Measurements from ENCODE around the gene CAPN9. TPM values are rescaled to one million over a fixed set of nuclear protein-coding genes. Genes with fewer than 3 reads are reported as not detected.

Gene CAPN9
- total and polyA plus RNA-seq, 4 experiments from 2014 or later: 0.24 TPM; not detected in 3

DNA sequence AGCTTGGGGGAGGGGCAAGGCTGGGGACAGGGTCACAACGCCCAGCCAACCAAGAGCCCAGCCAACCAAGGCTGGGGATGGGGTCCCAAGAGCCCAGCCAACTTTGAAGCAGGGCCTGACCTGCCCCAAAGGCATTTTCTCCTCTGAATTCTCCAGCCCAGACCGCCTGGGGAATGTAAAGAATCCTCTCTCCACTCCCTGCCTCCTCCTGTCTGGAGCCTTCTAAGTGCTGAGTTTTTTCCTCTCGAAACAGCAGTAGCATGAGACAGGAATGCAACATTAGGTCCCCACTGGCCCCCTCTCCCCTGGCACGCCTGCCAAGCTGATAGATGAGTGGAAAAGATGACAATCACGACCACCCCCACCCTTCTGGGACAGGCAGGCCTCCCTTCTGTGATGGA is 104.1 kb downstream of the CAPN9 start:
- no peaks in the 10 kb centered on the region for H3K4me1 Mint-ChIP-seq
- no peaks in the 10 kb centered on the region for H3K27me3 ChIP-seq (ENCODE audit: insufficient read depth, low read length)
- no peaks in the 10 kb centered on the region for H3K36me3 ChIP-seq (ENCODE audit: insufficient read depth, low read length)
- CTCF ChIA-PET (ENCODE audit: partially characterized antibody): no interaction called here
- POLR2A ChIA-PET (ENCODE audit: partially characterized antibody): no interaction called here
- no peaks in the 10 kb centered on the region for H3K27me3 Mint-ChIP-seq
- no peak for DNase-seq
- no peaks in the 10 kb centered on the region for H3K9me3 Mint-ChIP-seq
- H3K9me3 ChIP-seq (ENCODE audit: control insufficient read depth in 1 of 2, low read length in 2 of 2): no peaks in the 10 kb centered on the region
- no peak overlapping the region for H3K27ac ChIP-seq (ENCODE audit: low read depth, low read length)
- H3K4me3 Mint-ChIP-seq: no peak overlapping the region
- peaks cover 6 to 15% of the 10 kb centered on the region in 2 donors for H3K36me3 Mint-ChIP-seq
- no peak overlapping the region for H3K27ac Mint-ChIP-seq
- H3K4me3 ChIP-seq (ENCODE audit: low read length in 2 of 2): no peak overlapping the region
- no peaks in the 10 kb centered on the region for H3K4me1 ChIP-seq (ENCODE audit: insufficient read depth, low read length)
- intact Hi-C loops (cut with micrococcal nuclease): no loop called here

Other genes with a start within 250 kb of the CAPN9 start
- gene COG2, start 104.9 kb upstream of the CAPN9 start, total RNA-seq: 10 to 100 TPM; 41.5 to 44.6 TPM
- gene COG2, start 104.9 kb upstream of the CAPN9 start, polyA plus RNA-seq: 10 to 100 TPM; 28.8 to 30.7 TPM
- gene AGT, start 33.3 kb upstream of the CAPN9 start, total RNA-seq: not detected
- gene AGT, start 33.3 kb upstream of the CAPN9 start, polyA plus RNA-seq: not detected
- gene C1orf198, start 121.1 kb downstream of the CAPN9 start, total RNA-seq: 1 to 10 TPM; 4.2 to 4.4 TPM
- 1 to 10 TPM; 4.8 to 5.0 TPM for gene C1orf198, start 121.1 kb downstream of the CAPN9 start, polyA plus RNA-seq
- gene TTC13, start 231.5 kb downstream of the CAPN9 start, total RNA-seq: 10 to 100 TPM; 43.9 to 54.5 TPM
- 10 to 100 TPM; 11.7 to 13.4 TPM for gene TTC13, start 231.5 kb downstream of the CAPN9 start, polyA plus RNA-seq
- 10 to 100 TPM; 13.8 to 14.2 TPM for gene ARV1, start 231.7 kb downstream of the CAPN9 start, total RNA-seq
- gene ARV1, start 231.7 kb downstream of the CAPN9 start, polyA plus RNA-seq: 10 to 100 TPM; 24.4 to 37.4 TPM

All from CD4-positive, alpha-beta memory T cell (primary cell).